PC-9 (cell line): ENCODE data around the gene TCEA2.

Source experiments
- CTCF ChIP-seq: fragments of 200-600 bp; sonication (generic); conservative IDR thresholded peaks from 2 replicates; pipeline ENCODE4 v1.6.1; 2017; ENCODE audit warnings: mixed run types, antibody characterized with exemption, mild to moderate bottlenecking, moderate library complexity
- EZH2 ChIP-seq: fragments of 200-600 bp; sonication (generic); IDR thresholded peaks from 2 replicates; pipeline ENCODE4 v1.8.0; 2017; ENCODE audit warnings: antibody characterized with exemption, low read depth

- TF ChIP-seq CTCF (no peak), EZH2 (no peak)
Measured at GRCh38 chr20:64072498-64073063, 9.6 kb downstream of the TCEA2 start.
